ENCODE measurements around the gene MAP1LC3B. TPM values are rescaled to one million over a fixed set of nuclear protein-coding genes. Genes with fewer than 3 reads are reported as not detected.

The MAP1LC3B gene
- total RNA-seq, 2 donors from 2014 or later, result 18.5 to 22.8 TPM

- Histone ChIP-seq H3K4me1 (no peaks in the 10 kb centered on the region), H3K27me3 (no peaks in the 10 kb centered on the region), H3K9me3 (no peaks in the 10 kb centered on the region), H3K4me3 (no peak overlapping the region), H3K27ac (no peak overlapping the region), H3K36me3 (replicated peaks in 1 of 2; ENCODE audit: insufficient read depth in 1 of 2, low read depth in 2 of 2) (peaks cover 19 to 39% of the 10 kb centered on the region in 2 donors)
- intact Hi-C loops (cut with DNase I), result no loop called here
- 88 to 91% methylated on average over 35 to 49 of the region's 49 CpGs for WGBS, 2 donors
- TF ChIP-seq POLR2A (IDR thresholded peaks at IDR 0.05), result no peak
- no peak for TF ChIP-seq CTCF (IDR thresholded peaks at IDR 0.05)
- ATAC-seq (no peak), DNase-seq (peak in 1 of 4 donors; percentile 34)
Observed at GRCh38 chr16:87411375-87412271, 19.5 kb downstream of the MAP1LC3B start.

- no peak for DNase-seq
- WGBS, 2 donors, result 88 to 89% methylated on average over 17 to 31 of the region's 31 CpGs
- ATAC-seq, result no peak
- H3K36me3 ChIP-seq (replicated peaks in 1 of 2; ENCODE audit: insufficient read depth in 1 of 2, low read depth in 2 of 2), result peaks cover 19 to 39% of the 10 kb centered on the region in 2 donors
- H3K4me3 ChIP-seq, result no peak overlapping the region
- H3K27ac ChIP-seq, result no peak overlapping the region
- H3K27me3 ChIP-seq, result no peaks in the 10 kb centered on the region
- intact Hi-C loops (cut with DNase I), result no loop called here
- no peak for TF ChIP-seq POLR2A (IDR thresholded peaks at IDR 0.05)
- TF ChIP-seq CTCF (IDR thresholded peaks at IDR 0.05), result no peak
- no peaks in the 10 kb centered on the region for H3K4me1 ChIP-seq
- no peaks in the 10 kb centered on the region for H3K9me3 ChIP-seq
Observed at GRCh38 chr16:87412371-87412995, 20.3 kb downstream of the MAP1LC3B start.

GRCh38 chr16:87412996-87413421, 20.9 kb downstream of the MAP1LC3B start:
- Histone ChIP-seq H3K36me3 (replicated peaks in 1 of 2; ENCODE audit: insufficient read depth in 1 of 2, low read depth in 2 of 2) (peaks cover 19 to 38% of the 10 kb centered on the region in 2 donors), H3K4me3 (no peak overlapping the region), H3K4me1 (no peaks in the 10 kb centered on the region), H3K27me3 (no peaks in the 10 kb centered on the region), H3K27ac (no peak overlapping the region), H3K9me3 (no peaks in the 10 kb centered on the region)
- WGBS, 2 donors, result 85 to 96% methylated on average over 6 to 21 of the region's 27 CpGs
- TF ChIP-seq POLR2A (IDR thresholded peaks at IDR 0.05) (no peak), CTCF (IDR thresholded peaks at IDR 0.05) (no peak)
- intact Hi-C loops (cut with DNase I), result no loop called here
- no peak for DNase-seq
- ATAC-seq, result no peak

DNA sequence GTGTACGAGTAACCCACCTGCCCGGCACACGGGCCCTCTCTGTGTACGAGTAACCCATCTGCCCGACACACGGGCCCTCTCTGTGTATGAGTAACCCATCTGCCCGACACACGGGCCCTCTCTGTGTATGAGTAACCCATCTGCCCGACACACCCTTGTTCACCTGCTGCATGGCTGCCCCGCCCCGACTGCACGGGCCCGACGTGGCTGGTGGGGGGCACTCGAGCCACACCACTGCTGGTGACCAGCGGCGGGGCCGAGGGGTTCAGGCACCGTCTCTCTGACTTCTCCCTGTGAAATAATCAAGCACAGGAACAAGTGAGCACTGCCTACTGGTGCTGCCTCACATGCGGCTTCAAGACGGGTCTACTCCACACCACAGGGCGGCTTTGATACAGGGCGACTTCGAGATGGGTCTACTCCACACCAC, 22.1 kb downstream of the MAP1LC3B start:
- intact Hi-C loops (cut with DNase I), result no loop called here
- Histone ChIP-seq H3K27ac (no peak overlapping the region), H3K4me3 (no peak overlapping the region), H3K36me3 (replicated peaks in 1 of 2; ENCODE audit: insufficient read depth in 1 of 2, low read depth in 2 of 2) (peaks cover 19 to 42% of the 10 kb centered on the region in 2 donors), H3K9me3 (no peaks in the 10 kb centered on the region), H3K27me3 (no peaks in the 10 kb centered on the region), H3K4me1 (no peaks in the 10 kb centered on the region)
- TF ChIP-seq CTCF (IDR thresholded peaks at IDR 0.05) (no peak), POLR2A (IDR thresholded peaks at IDR 0.05) (no peak)
- ATAC-seq (no peak), DNase-seq (no peak)
- WGBS, 2 donors, result 84 to 91% methylated on average over 19 to 23 of the region's 24 CpGs
